ENCODE results near the gene MED13L. TPM values are rescaled to one million over a fixed set of nuclear protein-coding genes. Genes with fewer than 3 reads are reported as not detected.
A peak's percentile ranks its signal among the peaks of the same experiment; 100 is the strongest.

The MED13L gene
- total RNA-seq, 5 donors from 2014 or later (not counting 1 experiment from before 2014, with no cell fraction given): 126 to 216 (median 133) TPM

DNA sequence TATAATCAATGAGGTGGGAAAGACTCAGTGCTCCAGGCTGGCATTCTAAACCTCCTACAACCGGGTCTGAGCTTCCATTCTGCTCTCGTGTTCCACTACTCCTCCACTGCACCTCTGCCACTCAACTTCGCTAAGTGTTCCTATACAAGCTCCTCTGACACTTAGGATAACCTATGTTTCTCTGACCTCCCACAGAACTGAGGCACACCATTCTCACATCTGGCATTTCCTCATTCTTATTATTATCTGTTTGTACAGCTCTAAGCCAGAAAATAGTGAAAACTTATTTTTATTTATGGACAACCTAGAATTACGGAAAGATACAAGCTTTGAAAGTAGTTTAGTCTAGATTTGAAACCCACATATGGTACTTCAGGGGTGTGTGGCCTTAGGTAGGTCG lies 127.0 kb downstream of the MED13L start:
- ATAC-seq (replicated peaks in 1 of 4) (no peak), DNase-seq (no peak)
- H3K36me3 ChIP-seq (ENCODE audit: control insufficient read depth in 2 of 2, extremely low read depth in 1 of 2, insufficient read depth in 1 of 2, low read length in 1 of 2): no peaks in the 10 kb centered on the region
- 100% methylated on average over 3 of the region's 5 CpGs for WGBS (ENCODE audit: insufficient coverage)
- no peak overlapping the region for H3K27ac ChIP-seq (ENCODE audit: low read length)
- H3K27me3 ChIP-seq (replicated peaks in 1 of 2; ENCODE audit: control insufficient read depth in 2 of 2, extremely low read depth in 1 of 2, insufficient read depth in 2 of 2, low read length in 1 of 2): no peaks in the 10 kb centered on the region
- no peaks in the 10 kb centered on the region for H3K9me3 ChIP-seq
- Mint-ChIP-seq H3K4me1 (peaks cover 55 to 63% (median 60%) of the 10 kb centered on the region in 3 donors), H3K36me3 (no peaks in the 10 kb centered on the region), H3K27me3 (no peaks in the 10 kb centered on the region), H3K4me3 (no peak overlapping the region), H3K9me3 (no peaks in the 10 kb centered on the region), H3K27ac (peak overlapping the region in 1 of 2 donors; percentile 33)
- H3K4me3 ChIP-seq (ENCODE audit: control insufficient read depth in 1 of 2, extremely low read depth in 1 of 2, low read length in 1 of 2): no peak overlapping the region
- H3K4me1 ChIP-seq (ENCODE audit: control insufficient read depth in 1 of 2, extremely low read depth in 1 of 2, insufficient read depth in 2 of 2, low read length in 2 of 2): peaks cover 0 to 9% of the 10 kb centered on the region in 2 experiments
- POLR2A ChIA-PET: interaction anchor here in 1 of 2 donors (0.6 kb wide), 1 partner anchor 859 kb away, joined by 3 read pairs; no protein-coding TSS in a partner anchor
- CTCF ChIA-PET: interaction anchor here (0.5 to 0.6 kb wide), 2 partner anchors 15 to 209 kb away, joined by 4 to 5 read pairs; no protein-coding TSS in a partner anchor

DNA sequence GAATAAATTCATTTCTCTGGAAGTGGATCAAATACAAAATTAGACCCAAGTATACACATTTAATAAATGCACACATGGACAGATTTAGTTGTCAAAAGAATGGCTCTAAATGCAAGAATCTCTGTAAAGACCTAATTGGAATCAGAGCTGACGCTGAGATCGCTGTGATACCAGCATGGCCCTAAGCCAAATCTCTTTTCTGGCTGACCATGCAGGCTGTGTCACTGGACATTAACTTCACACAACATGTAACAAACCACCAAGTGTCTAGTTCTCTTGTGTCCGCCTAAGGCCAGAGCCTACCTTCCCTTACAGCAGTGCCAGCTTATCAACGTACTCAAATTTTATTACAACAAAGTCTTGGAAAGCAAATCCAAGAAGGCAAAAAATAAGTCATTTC lies 127.5 kb downstream of the MED13L start:
- ATAC-seq (replicated peaks in 1 of 4) (no peak), DNase-seq (no peak)
- Histone ChIP-seq H3K27ac (ENCODE audit: low read length) (no peak overlapping the region), H3K4me1 (ENCODE audit: control insufficient read depth in 1 of 2, extremely low read depth in 1 of 2, insufficient read depth in 2 of 2, low read length in 2 of 2) (peaks cover 0 to 11% of the 10 kb centered on the region in 2 experiments), H3K9me3 (no peaks in the 10 kb centered on the region), H3K36me3 (ENCODE audit: control insufficient read depth in 2 of 2, extremely low read depth in 1 of 2, insufficient read depth in 1 of 2, low read length in 1 of 2) (no peaks in the 10 kb centered on the region), H3K27me3 (replicated peaks in 1 of 2; ENCODE audit: control insufficient read depth in 2 of 2, extremely low read depth in 1 of 2, insufficient read depth in 2 of 2, low read length in 1 of 2) (no peaks in the 10 kb centered on the region), H3K4me3 (ENCODE audit: control insufficient read depth in 1 of 2, extremely low read depth in 1 of 2, low read length in 1 of 2) (no peak overlapping the region)
- POLR2A ChIA-PET: no interaction called here
- Mint-ChIP-seq H3K9me3 (no peaks in the 10 kb centered on the region), H3K27me3 (no peaks in the 10 kb centered on the region), H3K4me1 (peaks cover 55 to 61% (median 58%) of the 10 kb centered on the region in 3 donors), H3K4me3 (no peak overlapping the region), H3K27ac (no peak overlapping the region), H3K36me3 (no peaks in the 10 kb centered on the region)
- CTCF ChIA-PET: interaction anchor here (0.6 kb wide), 2 partner anchors 14 to 99 kb away, joined by 3 to 5 read pairs; no protein-coding TSS in a partner anchor
- WGBS (ENCODE audit: insufficient coverage): 100% methylated on average over 3 of the region's 4 CpGs

DNA sequence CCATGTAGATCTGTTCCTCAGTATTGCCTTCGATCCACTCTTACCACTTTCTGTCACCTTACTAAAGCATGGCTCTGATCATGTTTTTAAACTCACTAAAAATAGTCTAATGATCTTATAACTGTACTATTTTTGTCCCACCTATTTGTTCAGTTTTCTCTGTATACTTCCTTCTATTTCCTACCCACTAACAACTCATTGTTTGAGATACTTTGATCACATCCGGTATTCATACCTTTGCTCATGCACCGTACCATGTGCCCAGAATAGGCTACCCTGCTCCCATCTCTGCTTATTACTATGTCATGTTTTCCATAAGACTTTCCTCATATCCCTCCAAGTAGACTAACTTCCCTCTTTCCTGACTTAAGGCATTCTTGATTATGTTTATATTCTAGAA lies 128.6 kb downstream of the MED13L start:
- Histone ChIP-seq H3K4me3 (ENCODE audit: control insufficient read depth in 1 of 2, extremely low read depth in 1 of 2, low read length in 1 of 2) (no peak overlapping the region), H3K4me1 (ENCODE audit: control insufficient read depth in 1 of 2, extremely low read depth in 1 of 2, insufficient read depth in 2 of 2, low read length in 2 of 2) (peaks cover 4 to 13% of the 10 kb centered on the region in 2 experiments), H3K27ac (ENCODE audit: low read length) (no peak overlapping the region), H3K27me3 (replicated peaks in 1 of 2; ENCODE audit: control insufficient read depth in 2 of 2, extremely low read depth in 1 of 2, insufficient read depth in 2 of 2, low read length in 1 of 2) (no peaks in the 10 kb centered on the region), H3K9me3 (no peaks in the 10 kb centered on the region), H3K36me3 (ENCODE audit: control insufficient read depth in 2 of 2, extremely low read depth in 1 of 2, insufficient read depth in 1 of 2, low read length in 1 of 2) (no peaks in the 10 kb centered on the region)
- DNase-seq: no peak
- Mint-ChIP-seq H3K9me3 (no peaks in the 10 kb centered on the region), H3K36me3 (no peaks in the 10 kb centered on the region), H3K4me3 (no peak overlapping the region), H3K27me3 (no peaks in the 10 kb centered on the region), H3K27ac (no peak overlapping the region), H3K4me1 (peaks cover 62 to 68% (median 64%) of the 10 kb centered on the region in 3 donors)
- CTCF ChIA-PET: no interaction called here
- peak in 3 of 4 experiments; percentile 64 to 71 (median 70) for ATAC-seq (replicated peaks in 1 of 4)
- 63% methylated on average over 2 of the region's 3 CpGs for WGBS (ENCODE audit: insufficient coverage)
- POLR2A ChIA-PET: no interaction called here

DNA sequence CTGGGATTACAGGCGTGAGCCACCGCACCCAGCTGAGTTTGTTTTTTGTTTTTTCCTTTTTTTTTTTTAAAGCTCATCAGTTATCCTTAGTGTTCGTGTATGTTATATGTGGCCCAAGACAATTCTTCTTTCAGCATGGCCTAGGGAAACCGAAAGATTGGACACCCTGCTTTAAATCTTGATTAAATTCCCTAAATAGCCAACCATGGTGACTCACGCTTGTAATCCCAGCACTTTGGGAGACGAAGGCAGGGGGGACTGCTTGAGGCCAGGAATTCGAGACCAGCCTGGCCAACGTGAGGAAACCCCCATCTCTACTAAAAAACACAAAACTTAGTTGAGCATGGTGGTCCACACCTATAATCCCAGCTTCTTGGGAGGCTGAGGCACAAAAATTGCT lies 131.1 kb downstream of the MED13L start:
- Histone ChIP-seq H3K4me1 (ENCODE audit: control insufficient read depth in 1 of 2, extremely low read depth in 1 of 2, insufficient read depth in 2 of 2, low read length in 2 of 2) (peaks cover 12 to 16% of the 10 kb centered on the region in 2 experiments), H3K9me3 (no peaks in the 10 kb centered on the region), H3K27ac (ENCODE audit: low read length) (no peak overlapping the region), H3K4me3 (ENCODE audit: control insufficient read depth in 1 of 2, extremely low read depth in 1 of 2, low read length in 1 of 2) (no peak overlapping the region), H3K36me3 (ENCODE audit: control insufficient read depth in 2 of 2, extremely low read depth in 1 of 2, insufficient read depth in 1 of 2, low read length in 1 of 2) (no peaks in the 10 kb centered on the region), H3K27me3 (replicated peaks in 1 of 2; ENCODE audit: control insufficient read depth in 2 of 2, extremely low read depth in 1 of 2, insufficient read depth in 2 of 2, low read length in 1 of 2) (no peaks in the 10 kb centered on the region)
- Mint-ChIP-seq H3K9me3 (no peaks in the 10 kb centered on the region), H3K4me1 (peaks cover 62 to 65% (median 65%) of the 10 kb centered on the region in 3 donors), H3K4me3 (no peak overlapping the region), H3K27me3 (no peaks in the 10 kb centered on the region), H3K27ac (no peak overlapping the region), H3K36me3 (no peaks in the 10 kb centered on the region)
- ChIA-PET POLR2A (no interaction called here), CTCF (interaction anchor here in 1 of 2 donors (0.9 kb wide), 1 partner anchor 23 kb away, joined by 3 read pairs; no protein-coding TSS in a partner anchor)
- DNase-seq: no peak
- WGBS (ENCODE audit: insufficient coverage): no CpG with 5 or more reads among the region's 8 CpGs
- no peak for ATAC-seq (replicated peaks in 1 of 4)

DNA sequence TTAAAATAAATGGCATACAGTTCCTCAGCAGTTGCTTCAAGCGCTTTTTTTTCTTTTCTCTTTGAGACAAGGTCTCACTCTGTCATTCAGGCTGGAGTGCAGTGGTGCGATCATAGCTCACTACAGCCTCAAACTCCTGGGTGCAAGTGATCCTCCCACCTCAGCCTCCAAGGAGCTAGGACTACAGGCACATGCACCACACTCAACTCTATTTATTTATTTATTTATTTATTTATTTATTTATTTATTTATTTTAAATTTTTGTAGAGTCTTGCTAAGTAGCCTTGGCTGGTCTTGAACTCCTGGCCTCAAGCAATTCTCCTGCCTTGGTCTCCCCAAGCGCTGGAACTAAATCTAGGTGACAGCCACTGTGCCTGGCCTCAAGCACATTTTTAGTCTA lies 132.0 kb downstream of the MED13L start:
- H3K27ac ChIP-seq (ENCODE audit: low read length): no peak overlapping the region
- Mint-ChIP-seq H3K4me1 (peaks cover 53 to 59% (median 58%) of the 10 kb centered on the region in 3 donors), H3K27me3 (no peaks in the 10 kb centered on the region), H3K9me3 (no peaks in the 10 kb centered on the region), H3K4me3 (no peak overlapping the region), H3K27ac (no peak overlapping the region), H3K36me3 (no peaks in the 10 kb centered on the region)
- DNase-seq (no peak), ATAC-seq (replicated peaks in 1 of 4) (no peak)
- CTCF ChIA-PET: interaction anchor here in 1 of 2 donors (0.9 kb wide), 1 partner anchor 22 kb away, joined by 3 read pairs; no protein-coding TSS in a partner anchor
- POLR2A ChIA-PET: no interaction called here
- no peaks in the 10 kb centered on the region for H3K9me3 ChIP-seq
- 100% methylated on average over 3 of the region's 3 CpGs for WGBS (ENCODE audit: insufficient coverage)
- no peaks in the 10 kb centered on the region for H3K27me3 ChIP-seq (replicated peaks in 1 of 2; ENCODE audit: control insufficient read depth in 2 of 2, extremely low read depth in 1 of 2, insufficient read depth in 2 of 2, low read length in 1 of 2)
- H3K4me3 ChIP-seq (ENCODE audit: control insufficient read depth in 1 of 2, extremely low read depth in 1 of 2, low read length in 1 of 2): no peak overlapping the region
- H3K36me3 ChIP-seq (ENCODE audit: control insufficient read depth in 2 of 2, extremely low read depth in 1 of 2, insufficient read depth in 1 of 2, low read length in 1 of 2): no peaks in the 10 kb centered on the region
- peaks cover 14 to 16% of the 10 kb centered on the region in 2 experiments for H3K4me1 ChIP-seq (ENCODE audit: control insufficient read depth in 1 of 2, extremely low read depth in 1 of 2, insufficient read depth in 2 of 2, low read length in 2 of 2)

DNA sequence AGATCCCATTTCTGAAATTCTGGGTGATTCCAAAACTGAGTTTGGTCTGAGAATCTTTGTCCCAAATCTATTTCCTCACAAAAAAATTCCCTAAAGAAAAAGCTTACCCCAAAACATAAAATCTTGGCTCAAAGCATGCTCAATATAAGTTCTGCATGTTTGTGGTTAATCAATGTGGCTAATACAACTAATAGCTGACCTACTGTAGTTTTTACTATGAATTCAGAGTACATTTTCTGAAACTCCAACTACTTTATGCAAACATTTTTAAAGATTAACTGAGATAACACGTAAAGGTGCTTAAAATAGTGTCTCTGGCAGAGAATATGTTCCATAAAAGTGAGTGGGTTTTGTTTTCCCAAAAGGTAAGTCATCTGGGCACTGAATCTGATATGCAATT lies 133.1 kb downstream of the MED13L start:
- Histone ChIP-seq H3K4me3 (ENCODE audit: control insufficient read depth in 1 of 2, extremely low read depth in 1 of 2, low read length in 1 of 2) (no peak overlapping the region), H3K27me3 (replicated peaks in 1 of 2; ENCODE audit: control insufficient read depth in 2 of 2, extremely low read depth in 1 of 2, insufficient read depth in 2 of 2, low read length in 1 of 2) (no peaks in the 10 kb centered on the region), H3K9me3 (no peaks in the 10 kb centered on the region), H3K36me3 (ENCODE audit: control insufficient read depth in 2 of 2, extremely low read depth in 1 of 2, insufficient read depth in 1 of 2, low read length in 1 of 2) (no peaks in the 10 kb centered on the region), H3K4me1 (ENCODE audit: control insufficient read depth in 1 of 2, extremely low read depth in 1 of 2, insufficient read depth in 2 of 2, low read length in 2 of 2) (peaks cover 14 to 16% of the 10 kb centered on the region in 2 experiments), H3K27ac (ENCODE audit: low read length) (no peak overlapping the region)
- Mint-ChIP-seq H3K27ac (peak overlapping the region; percentile 23 to 68), H3K4me3 (peak overlapping the region in 1 of 3 donors; percentile 18), H3K27me3 (no peaks in the 10 kb centered on the region), H3K36me3 (no peaks in the 10 kb centered on the region), H3K9me3 (no peaks in the 10 kb centered on the region), H3K4me1 (peaks cover 49 to 55% (median 53%) of the 10 kb centered on the region in 3 donors)
- ChIA-PET CTCF (interaction anchor here in 1 of 2 donors (0.6 kb wide), 1 partner anchor 85 kb away, joined by 4 read pairs; no protein-coding TSS in a partner anchor), POLR2A (interaction anchor here in 1 of 2 donors (0.6 kb wide), 1 partner anchor 253 kb away, joined by 3 read pairs; no protein-coding TSS in a partner anchor)
- ATAC-seq (replicated peaks in 1 of 4) (no peak), DNase-seq (no peak)
- no CpG with 5 or more reads among the region's 1 CpG for WGBS (ENCODE audit: insufficient coverage)

Data from T-cell (primary cell).